Hepatocyte (in vitro differentiated cells): ENCODE data around the gene PDGFA. TPM values are rescaled to one million over a fixed set of nuclear protein-coding genes. Genes with fewer than 3 reads are reported as not detected.

ENCODE experiments used
- DNase-seq: peaks from one replicate; pipeline ENCODE4 v3.0.0-alpha.2; 2016; ENCODE audit warnings: low spot score
- H2AFZ ChIP-seq: fragments of 200-600 bp; sonication (generic); 2 replicates; pipeline ENCODE4 v1.6.0; 2016; ENCODE audit warnings: antibody characterized with exemption, mild to moderate bottlenecking
- H3K27ac ChIP-seq: fragments of 200-600 bp; sonication (generic); 2 replicates; pipeline ENCODE4 v1.5.1; 2016; ENCODE audit warnings: mild to moderate bottlenecking
- H3K27me3 ChIP-seq: fragments of 200-600 bp; sonication (generic); 2 replicates; pipeline ENCODE4 v1.6.1; 2016
- H3K36me3 ChIP-seq: fragments of 200-600 bp; sonication (generic); replicated peaks from 2 replicates; pipeline ENCODE4 v1.5.1; 2016; ENCODE audit warnings: low read depth; ENCODE audit not compliant: insufficient read depth
- H3K4me1 ChIP-seq: fragments of 200-600 bp; sonication (generic); 2 replicates; pipeline ENCODE4 v1.5.1; 2016; ENCODE audit warnings: mild to moderate bottlenecking, moderate library complexity; ENCODE audit not compliant: insufficient read depth
- H3K4me2 ChIP-seq: fragments of 200-600 bp; sonication (generic); 2 replicates; pipeline ENCODE4 v1.6.0; 2016
- H3K4me3 ChIP-seq: fragments of 200-600 bp; sonication (generic); 2 replicates; pipeline ENCODE4 v1.5.1; 2016; ENCODE audit warnings: mild to moderate bottlenecking
- H3K79me2 ChIP-seq: fragments of 200-600 bp; sonication (generic); 2 replicates; pipeline ENCODE4 v1.6.0; 2017; ENCODE audit warnings: mild to moderate bottlenecking
- H3K9me2 ChIP-seq: fragments of 200-600 bp; sonication (generic); replicated peaks from 2 replicates; pipeline ENCODE4 v1.6.0; 2017; ENCODE audit warnings: mild to moderate bottlenecking; ENCODE audit not compliant: insufficient read depth
- H3K9me3 ChIP-seq: fragments of 200-600 bp; sonication (generic); 2 replicates; pipeline ENCODE4 v1.5.1; 2016; ENCODE audit warnings: low read depth, mild to moderate bottlenecking
- H4K20me1 ChIP-seq: fragments of 200-600 bp; sonication (generic); 2 replicates; pipeline ENCODE4 v1.6.0; 2016; ENCODE audit warnings: mild to moderate bottlenecking; ENCODE audit not compliant: insufficient read depth, poor library complexity, severe bottlenecking
- CTCF ChIP-seq: fragments of 200-600 bp; sonication (generic); IDR thresholded peaks from 2 replicates; pipeline ENCODE4 v1.5.1; 2016; ENCODE audit warnings: antibody characterized with exemption, mild to moderate bottlenecking; ENCODE audit not compliant: poor library complexity
- EZH2 ChIP-seq: fragments of 200-600 bp; sonication (generic); IDR thresholded peaks from 2 replicates; pipeline ENCODE4 v1.6.1; 2016; ENCODE audit warnings: antibody characterized with exemption, mild to moderate bottlenecking, borderline replicate concordance
- EZH2phosphoT487 ChIP-seq: fragments of 200-600 bp; sonication (generic); IDR thresholded peaks from one replicate; pipeline ENCODE4 v1.6.1; 2018; ENCODE audit warnings: antibody characterized with exemption, mild to moderate bottlenecking, low read depth, moderate library complexity; ENCODE audit not compliant: unreplicated experiment, severe bottlenecking
- WGBS: methylation state at CpG from one replicate; pipeline ENCODE4 v1.1.6; 2016; ENCODE audit warnings: low lambda C conversion rate; ENCODE audit errors: missing lambda C conversion rate; 5-methylcytosine and 5-hydroxymethylcytosine counted together
- polyA plus RNA-seq: library from polyadenylated mRNA; unstranded; fragments of >200 nt; fragmentation: Nextera tagmentation; extraction: Ambion mirVana; gene quantifications from 2 replicates; pipeline ENCODE4 v1.2.1, GENCODE V29; 2016
- total RNA-seq: library from RNA; depleted of rRNA; stranded (reverse); fragments of >200 nt; gene quantifications from 2 replicates; pipeline ENCODE4 v1.2.3, GENCODE V29; 2014

Gene PDGFA
- total and polyA plus RNA-seq, 2 experiments from 2014 or later = 30.7 to 63.1 TPM

DNA sequence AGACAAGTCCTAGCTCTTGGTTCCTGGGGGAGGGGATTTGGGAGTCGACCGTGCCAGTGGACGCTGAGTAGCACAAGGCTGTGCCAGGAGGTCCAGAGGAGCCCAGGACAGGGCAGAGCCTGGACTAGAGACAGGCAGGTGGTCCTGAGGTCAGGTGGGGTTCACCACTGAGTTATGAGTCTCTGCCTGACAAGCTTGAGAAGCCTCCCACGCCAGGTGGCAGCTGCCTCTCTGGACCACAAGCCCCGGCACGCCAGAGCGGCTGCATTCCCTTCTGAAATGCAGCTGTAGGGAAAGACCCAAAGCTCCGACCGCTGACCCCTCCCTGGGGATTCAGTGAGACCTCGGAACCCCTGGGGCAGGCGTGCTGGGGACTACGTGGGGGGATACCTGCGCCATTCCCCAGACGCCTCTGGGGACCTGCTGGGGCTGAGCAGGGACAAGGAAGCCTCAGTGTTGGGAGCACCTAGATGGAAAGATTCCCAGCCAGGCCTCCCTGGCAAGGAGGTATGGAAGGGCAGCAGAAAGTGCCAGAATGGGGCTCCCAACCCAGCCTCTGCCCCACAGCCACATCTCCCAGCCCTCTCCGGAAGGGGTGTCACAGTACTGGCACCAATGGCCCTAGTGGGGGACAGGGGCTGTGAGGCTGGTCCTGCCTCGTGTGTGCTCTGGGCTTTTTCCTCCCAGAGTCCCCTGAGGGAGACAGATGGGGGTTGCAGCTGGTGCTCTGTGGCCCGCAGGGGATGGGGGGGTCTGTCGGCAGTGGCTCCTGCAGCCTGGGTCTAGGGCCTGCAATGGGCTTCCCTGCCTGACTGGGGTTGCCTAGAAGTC, 29.0 kb downstream of the PDGFA start:
- H3K36me3 ChIP-seq = no peaks in the 10 kb centered on the region

GRCh38 chr7:489876-490275, 29.8 kb downstream of the PDGFA start:
- no peak overlapping the region for H3K4me2 ChIP-seq
- H3K9me3 ChIP-seq = no peaks in the 10 kb centered on the region
- H3K4me1 ChIP-seq = peaks cover 9% of the 10 kb centered on the region
- no peaks in the 10 kb centered on the region for H3K36me3 ChIP-seq
- no peak overlapping the region for H3K27ac ChIP-seq
- no peak for TF ChIP-seq CTCF
- no peak for TF ChIP-seq EZH2phosphoT487
- no peak for TF ChIP-seq EZH2
- no peak for DNase-seq
- H2AFZ ChIP-seq = no peak overlapping the region
- no peaks in the 10 kb centered on the region for H3K27me3 ChIP-seq
- no peaks in the 10 kb centered on the region for H4K20me1 ChIP-seq
- no peaks in the 10 kb centered on the region for H3K9me2 ChIP-seq
- no peaks in the 10 kb centered on the region for H3K79me2 ChIP-seq
- 67% methylated on average over 4 of the region's 4 CpGs for WGBS
- no peak overlapping the region for H3K4me3 ChIP-seq

More for the DNA sequence above, 29.0 kb downstream of the PDGFA start:
- Histone ChIP-seq H2AFZ (no peak overlapping the region), H3K27ac (no peak overlapping the region), H3K4me2 (no peak overlapping the region), H3K27me3 (no peaks in the 10 kb centered on the region), H3K79me2 (no peaks in the 10 kb centered on the region), H3K9me3 (no peaks in the 10 kb centered on the region), H4K20me1 (no peaks in the 10 kb centered on the region), H3K9me2 (no peaks in the 10 kb centered on the region), H3K4me3 (no peak overlapping the region), H3K4me1 (peaks cover 2% of the 10 kb centered on the region)
- no peak for DNase-seq
- no peak for TF ChIP-seq EZH2
- no peak for TF ChIP-seq CTCF
- no peak for TF ChIP-seq EZH2phosphoT487
- 88% methylated on average over 18 of the region's 18 CpGs for WGBS

DNA sequence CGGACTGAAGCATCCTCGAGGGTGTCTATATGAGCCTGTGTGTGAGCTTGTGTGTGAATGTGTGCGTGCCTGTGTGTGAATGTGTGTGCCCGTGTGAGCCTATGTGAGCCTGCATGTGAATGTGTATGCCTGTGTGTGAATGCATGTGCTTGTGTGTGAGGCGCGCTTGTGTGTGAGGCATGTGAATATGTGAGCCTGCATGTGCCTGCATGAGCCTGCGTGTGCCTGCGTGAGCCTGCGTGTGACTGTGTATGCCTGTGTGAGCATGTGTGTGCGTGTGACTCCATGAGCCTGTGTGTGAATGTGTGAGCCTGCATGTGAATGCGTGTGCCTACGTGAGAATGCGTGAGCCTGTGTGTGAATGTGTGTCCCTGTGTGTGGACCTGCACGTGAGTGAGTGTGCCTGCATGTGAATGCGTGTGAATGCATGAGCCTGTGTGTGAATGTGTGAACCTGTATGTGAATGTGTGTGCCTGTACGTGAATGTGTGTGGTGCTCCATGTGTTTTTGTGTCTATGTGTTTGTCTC, 33.4 kb downstream of the PDGFA start:
- no peak overlapping the region for H3K4me2 ChIP-seq
- no peaks in the 10 kb centered on the region for H4K20me1 ChIP-seq
- 97% methylated on average over 16 of the region's 16 CpGs for WGBS
- H3K79me2 ChIP-seq = no peaks in the 10 kb centered on the region
- no peaks in the 10 kb centered on the region for H3K36me3 ChIP-seq
- peaks cover 21% of the 10 kb centered on the region for H3K4me1 ChIP-seq
- H2AFZ ChIP-seq = no peak overlapping the region
- no peak overlapping the region for H3K27ac ChIP-seq
- no peak for TF ChIP-seq EZH2phosphoT487
- no peak for TF ChIP-seq EZH2
- no peak for TF ChIP-seq CTCF
- no peak for DNase-seq
- no peaks in the 10 kb centered on the region for H3K9me2 ChIP-seq
- no peaks in the 10 kb centered on the region for H3K27me3 ChIP-seq
- H3K4me3 ChIP-seq = no peak overlapping the region
- no peaks in the 10 kb centered on the region for H3K9me3 ChIP-seq
